HEK293 (cell line): ENCODE data around the gene ONECUT1.

Source experiments
- CTCF ChIA-PET: fragments of 350-600 bp; formaldehyde crosslinking; extraction: SDS; loops from one replicate; lab custom pipeline; 2021; ENCODE audit warnings: antibody characterized with exemption; lab: Yijun Ruan, JAX
- POLR2A ChIA-PET: fragments of 300-600 bp; formaldehyde crosslinking; extraction: SDS; loops from one replicate; lab custom pipeline; 2020; ENCODE audit warnings: antibody characterized with exemption, inconsistent platforms; lab: Yijun Ruan, JAX
- H3K27ac ChIP-seq: fragments of 200-500 bp; sonication (Bioruptor generic); 2 replicates; pipeline ENCODE4 v1.5.1; 2014; ENCODE audit warnings: low read depth, low read length, control low read depth, inconsistent platforms; ENCODE audit errors: extremely low read depth
- H3K36me3 ChIP-seq, 2 experiments: fragments of 200-500 bp in 1 of 2; sonication (Bioruptor generic) in 1 of 2; 1 replicate in 1 of 2; 2 replicates in 1 of 2; pipeline ENCODE4 v1.5.1; 2014 to 2017; ENCODE audit warnings: inconsistent platforms in 2 of 2, low read length in 2 of 2; ENCODE audit not compliant: control insufficient read depth in 2 of 2, insufficient read depth in 1 of 2
- H3K4me1 ChIP-seq: fragments of 200-500 bp; sonication (Bioruptor generic); 2 replicates; pipeline ENCODE4 v1.5.1; 2014; ENCODE audit warnings: mild to moderate bottlenecking, low read length, inconsistent platforms; ENCODE audit not compliant: control insufficient read depth, insufficient read depth
- H3K4me3 ChIP-seq: 2 replicates; pipeline ENCODE4 v1.5.1; 2011; ENCODE audit warnings: low read depth, mild to moderate bottlenecking, control low read depth, low read length, moderate library complexity
- H3K9me3 ChIP-seq: fragments of 200-500 bp; sonication (Bioruptor generic); 2 replicates; pipeline ENCODE4 v1.5.1; 2014; ENCODE audit warnings: low read depth, low read length, inconsistent platforms; ENCODE audit not compliant: control insufficient read depth, insufficient read depth
- OVOL3 ChIP-seq: fragments of 450-650 bp; formaldehyde crosslinking; IDR thresholded peaks from 2 replicates; pipeline ENCODE4 v1.5.1; 2016; ENCODE audit warnings: missing biosample characterization, missing genetic modification characterization
- SALL2 ChIP-seq: fragments of 450-650 bp; formaldehyde crosslinking; IDR thresholded peaks from 2 replicates; pipeline ENCODE4 v1.5.0; 2017; ENCODE audit warnings: missing biosample characterization, mild to moderate bottlenecking, missing genetic modification characterization, borderline replicate concordance
- ZBTB1 ChIP-seq: fragments of 450-650 bp; formaldehyde crosslinking; IDR thresholded peaks from 2 replicates; pipeline ENCODE4 v1.5.1; 2016; ENCODE audit warnings: missing biosample characterization, missing genetic modification characterization
- ZBTB20 ChIP-seq: fragments of 450-650 bp; formaldehyde crosslinking; IDR thresholded peaks from 2 replicates; pipeline ENCODE4 v1.5.1; 2016; ENCODE audit warnings: missing biosample characterization, missing genetic modification characterization
- ZBTB7A ChIP-seq: fragments of 450-650 bp; formaldehyde crosslinking; IDR thresholded peaks from 2 replicates; pipeline ENCODE4 v1.5.1; 2016; ENCODE audit warnings: low read depth, missing biosample characterization, missing genetic modification characterization
- ZFP3 ChIP-seq: fragments of 450-650 bp; formaldehyde crosslinking; IDR thresholded peaks from 2 replicates; pipeline ENCODE4 v1.5.1; 2016; ENCODE audit warnings: low read depth, missing biosample characterization, missing genetic modification characterization
- ZNF114 ChIP-seq: fragments of 450-650 bp; formaldehyde crosslinking; IDR thresholded peaks from 2 replicates; pipeline ENCODE4 v1.5.0; 2017; ENCODE audit warnings: missing biosample characterization, missing genetic modification characterization
- ZNF121 ChIP-seq: fragments of 450-650 bp; formaldehyde crosslinking; IDR thresholded peaks from 2 replicates; pipeline ENCODE4 v1.5.1; 2016; ENCODE audit warnings: missing biosample characterization, missing genetic modification characterization
- ZNF146 ChIP-seq: fragments of 450-650 bp; formaldehyde crosslinking; IDR thresholded peaks from 2 replicates; pipeline ENCODE4 v1.5.1; 2016; ENCODE audit warnings: missing biosample characterization, missing genetic modification characterization
- ZNF155 ChIP-seq: fragments of 450-650 bp; formaldehyde crosslinking; IDR thresholded peaks from 2 replicates; pipeline ENCODE4 v1.5.1; 2016; ENCODE audit warnings: missing biosample characterization, missing genetic modification characterization
- ZNF223 ChIP-seq: fragments of 450-650 bp; formaldehyde crosslinking; IDR thresholded peaks from 2 replicates; pipeline ENCODE4 v1.5.1; 2016; ENCODE audit warnings: missing biosample characterization, missing genetic modification characterization
- ZNF311 ChIP-seq: fragments of 450-650 bp; formaldehyde crosslinking; IDR thresholded peaks from 2 replicates; pipeline ENCODE4 v1.5.1; 2017; ENCODE audit warnings: missing biosample characterization, missing genetic modification characterization, borderline replicate concordance
- ZNF341 ChIP-seq: fragments of 450-650 bp; formaldehyde crosslinking; IDR thresholded peaks from 2 replicates; pipeline ENCODE4; 2016; ENCODE audit warnings: low read depth, missing biosample characterization, missing genetic modification characterization
- ZNF501 ChIP-seq: fragments of 450-650 bp; formaldehyde crosslinking; IDR thresholded peaks from 2 replicates; pipeline ENCODE4 v1.5.1; 2016; ENCODE audit warnings: missing biosample characterization, missing genetic modification characterization
- ZNF660 ChIP-seq: fragments of 450-650 bp; IDR thresholded peaks from 2 replicates; pipeline ENCODE4 v1.5.1; 2018; ENCODE audit warnings: missing biosample characterization, mild to moderate bottlenecking, missing genetic modification characterization
- ZNF670 ChIP-seq: fragments of 450-650 bp; formaldehyde crosslinking; IDR thresholded peaks from 2 replicates; pipeline ENCODE4 v1.5.1; 2016; ENCODE audit warnings: missing biosample characterization, missing genetic modification characterization, low read depth
- ZNF76 ChIP-seq: fragments of 450-650 bp; formaldehyde crosslinking; IDR thresholded peaks from 2 replicates; pipeline ENCODE4; 2016; ENCODE audit warnings: low read depth, missing biosample characterization, missing genetic modification characterization, borderline replicate concordance
- TF ChIP-seq, protein P1 (sequence below): fragments of 450-650 bp; formaldehyde crosslinking; IDR thresholded peaks from 2 replicates; pipeline ENCODE4 v1.5.1; 2016; ENCODE audit warnings: missing biosample characterization, missing genetic modification characterization
- TF ChIP-seq, protein P2 (sequence below): fragments of 450-650 bp; formaldehyde crosslinking; IDR thresholded peaks from 2 replicates; pipeline ENCODE4 v1.5.1; 2016; ENCODE audit warnings: missing biosample characterization, missing genetic modification characterization
- TF ChIP-seq, protein P3 (sequence below): fragments of 450-650 bp; formaldehyde crosslinking; IDR thresholded peaks from 2 replicates; pipeline ENCODE4 v1.5.1; 2016; ENCODE audit warnings: missing biosample characterization, missing genetic modification characterization
- TF ChIP-seq, protein P4 (sequence below): fragments of 450-650 bp; formaldehyde crosslinking; IDR thresholded peaks from 2 replicates; pipeline ENCODE4 v1.5.1; 2016; ENCODE audit warnings: missing biosample characterization, missing genetic modification characterization, low read depth
- TF ChIP-seq, protein P5 (sequence below): fragments of 450-650 bp; formaldehyde crosslinking; IDR thresholded peaks from 2 replicates; pipeline ENCODE4 v1.5.1; 2016; ENCODE audit warnings: missing biosample characterization, missing genetic modification characterization

ONECUT1 gene

GRCh38 chr15:52764731-52765130, 25.4 kb downstream of the ONECUT1 start:
- H3K4me3 ChIP-seq: no peak overlapping the region
- H3K36me3 ChIP-seq: no peaks in the 10 kb centered on the region
- CTCF ChIA-PET: interaction anchor here (0.6 to 1.5 kb wide), 2 partner anchors 17 to 396 kb away, joined by 3 to 5 read pairs; no protein-coding TSS in a partner anchor
- H3K4me1 ChIP-seq: no peaks in the 10 kb centered on the region
- TF ChIP-seq ZNF155 (no peak), ZNF501 (tag by site-specific recombination) (no peak), ZBTB1 (tag by site-specific recombination) (no peak), ZNF660 (no peak), ZBTB7A (tag by site-specific recombination) (no peak), ZFP3 (no peak), SALL2 (tag by site-specific recombination) (no peak), ZNF223 (tag by site-specific recombination) (no peak), ZNF76 (no peak)
- TF ChIP-seq, protein P1, sequence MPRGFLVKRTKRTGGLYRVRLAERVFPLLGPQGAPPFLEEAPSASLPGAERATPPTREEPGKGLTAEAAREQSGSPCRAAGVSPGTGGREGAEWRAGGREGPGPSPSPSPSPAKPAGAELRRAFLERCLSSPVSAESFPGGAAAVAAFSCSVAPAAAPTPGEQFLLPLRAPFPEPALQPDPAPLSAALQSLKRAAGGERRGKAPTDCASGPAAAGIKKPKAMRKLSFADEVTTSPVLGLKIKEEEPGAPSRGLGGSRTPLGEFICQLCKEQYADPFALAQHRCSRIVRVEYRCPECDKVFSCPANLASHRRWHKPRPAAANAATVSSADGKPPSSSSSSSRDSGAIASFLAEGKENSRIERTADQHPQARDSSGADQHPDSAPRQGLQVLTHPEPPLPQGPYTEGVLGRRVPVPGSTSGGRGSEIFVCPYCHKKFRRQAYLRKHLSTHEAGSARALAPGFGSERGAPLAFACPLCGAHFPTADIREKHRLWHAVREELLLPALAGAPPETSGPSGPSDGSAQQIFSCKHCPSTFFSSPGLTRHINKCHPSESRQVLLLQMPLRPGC (tag by site-specific recombination): no peak
- TF ChIP-seq, protein P2, sequence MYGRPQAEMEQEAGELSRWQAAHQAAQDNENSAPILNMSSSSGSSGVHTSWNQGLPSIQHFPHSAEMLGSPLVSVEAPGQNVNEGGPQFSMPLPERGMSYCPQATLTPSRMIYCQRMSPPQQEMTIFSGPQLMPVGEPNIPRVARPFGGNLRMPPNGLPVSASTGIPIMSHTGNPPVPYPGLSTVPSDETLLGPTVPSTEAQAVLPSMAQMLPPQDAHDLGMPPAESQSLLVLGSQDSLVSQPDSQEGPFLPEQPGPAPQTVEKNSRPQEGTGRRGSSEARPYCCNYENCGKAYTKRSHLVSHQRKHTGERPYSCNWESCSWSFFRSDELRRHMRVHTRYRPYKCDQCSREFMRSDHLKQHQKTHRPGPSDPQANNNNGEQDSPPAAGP (tag by site-specific recombination): no peak
- TF ChIP-seq, protein P3, sequence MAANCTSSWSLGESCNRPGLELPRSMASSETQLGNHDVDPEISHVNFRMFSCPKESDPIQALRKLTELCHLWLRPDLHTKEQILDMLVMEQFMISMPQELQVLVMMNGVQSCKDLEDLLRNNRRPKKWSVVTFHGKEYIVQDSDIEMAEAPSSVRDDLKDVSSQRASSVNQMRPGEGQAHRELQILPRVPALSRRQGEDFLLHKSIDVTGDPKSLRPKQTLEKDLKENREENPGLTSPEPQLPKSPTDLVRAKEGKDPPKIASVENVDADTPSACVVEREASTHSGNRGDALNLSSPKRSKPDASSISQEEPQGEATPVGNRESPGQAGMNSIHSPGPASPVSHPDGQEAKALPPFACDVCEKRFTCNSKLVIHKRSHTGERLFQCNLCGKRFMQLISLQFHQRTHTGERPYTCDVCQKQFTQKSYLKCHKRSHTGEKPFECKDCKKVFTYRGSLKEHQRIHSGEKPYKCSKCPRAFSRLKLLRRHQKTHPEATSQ: no peak
- no peaks in the 10 kb centered on the region for H3K9me3 ChIP-seq
- POLR2A ChIA-PET: no interaction called here
- no peak overlapping the region for H3K27ac ChIP-seq

- H3K4me1 ChIP-seq: no peaks in the 10 kb centered on the region
- no peak for TF ChIP-seq ZNF311
- TF ChIP-seq, protein P4, sequence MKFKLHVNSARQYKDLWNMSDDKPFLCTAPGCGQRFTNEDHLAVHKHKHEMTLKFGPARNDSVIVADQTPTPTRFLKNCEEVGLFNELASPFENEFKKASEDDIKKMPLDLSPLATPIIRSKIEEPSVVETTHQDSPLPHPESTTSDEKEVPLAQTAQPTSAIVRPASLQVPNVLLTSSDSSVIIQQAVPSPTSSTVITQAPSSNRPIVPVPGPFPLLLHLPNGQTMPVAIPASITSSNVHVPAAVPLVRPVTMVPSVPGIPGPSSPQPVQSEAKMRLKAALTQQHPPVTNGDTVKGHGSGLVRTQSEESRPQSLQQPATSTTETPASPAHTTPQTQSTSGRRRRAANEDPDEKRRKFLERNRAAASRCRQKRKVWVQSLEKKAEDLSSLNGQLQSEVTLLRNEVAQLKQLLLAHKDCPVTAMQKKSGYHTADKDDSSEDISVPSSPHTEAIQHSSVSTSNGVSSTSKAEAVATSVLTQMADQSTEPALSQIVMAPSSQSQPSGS (tag by site-specific recombination): no peak
- no peak for TF ChIP-seq OVOL3 (tag by site-specific recombination)
- TF ChIP-seq ZNF114: no peak
- TF ChIP-seq ZNF121: no peak
- ChIA-PET CTCF (no interaction called here), POLR2A (no interaction called here)
- no peak overlapping the region for H3K4me3 ChIP-seq
- H3K9me3 ChIP-seq: no peaks in the 10 kb centered on the region
- no peak overlapping the region for H3K27ac ChIP-seq
- H3K36me3 ChIP-seq: no peaks in the 10 kb centered on the region
Observed at GRCh38 chr15:52762621-52763020, 27.5 kb downstream of the ONECUT1 start.

- POLR2A ChIA-PET: no interaction called here
- no peaks in the 10 kb centered on the region for H3K36me3 ChIP-seq
- TF ChIP-seq, protein P4 (tag by site-specific recombination): no peak
- no peak for TF ChIP-seq ZFP3
- TF ChIP-seq ZBTB20: no peak
- no peak for TF ChIP-seq ZNF146 (tag by site-specific recombination)
- no peak for TF ChIP-seq ZNF341
- no peak for TF ChIP-seq ZNF670 (tag by site-specific recombination)
- TF ChIP-seq, protein P5, sequence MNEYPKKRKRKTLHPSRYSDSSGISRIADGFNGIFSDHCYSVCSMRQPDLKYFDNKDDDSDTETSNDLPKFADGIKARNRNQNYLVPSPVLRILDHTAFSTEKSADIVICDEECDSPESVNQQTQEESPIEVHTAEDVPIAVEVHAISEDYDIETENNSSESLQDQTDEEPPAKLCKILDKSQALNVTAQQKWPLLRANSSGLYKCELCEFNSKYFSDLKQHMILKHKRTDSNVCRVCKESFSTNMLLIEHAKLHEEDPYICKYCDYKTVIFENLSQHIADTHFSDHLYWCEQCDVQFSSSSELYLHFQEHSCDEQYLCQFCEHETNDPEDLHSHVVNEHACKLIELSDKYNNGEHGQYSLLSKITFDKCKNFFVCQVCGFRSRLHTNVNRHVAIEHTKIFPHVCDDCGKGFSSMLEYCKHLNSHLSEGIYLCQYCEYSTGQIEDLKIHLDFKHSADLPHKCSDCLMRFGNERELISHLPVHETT (tag by site-specific recombination): no peak
- TF ChIP-seq ZBTB1 (tag by site-specific recombination): no peak
- TF ChIP-seq, all 188 proteins: peak for 0
- H3K4me3 ChIP-seq: no peak overlapping the region
- no peak overlapping the region for H3K27ac ChIP-seq
- no peaks in the 10 kb centered on the region for H3K4me1 ChIP-seq
- H3K9me3 ChIP-seq: no peaks in the 10 kb centered on the region
- CTCF ChIA-PET: no interaction called here
Observed at GRCh38 chr15:52760562-52760961, 29.6 kb downstream of the ONECUT1 start.
